Fibroblast of pulmonary artery (primary cell): Measurements from ENCODE around the gene SMC5.

Source experiments
- DNase-seq: peaks from one replicate; pipeline ENCODE4 v3.0.0-alpha.2; 2010; ENCODE audit warnings: low read depth
- H3K4me3 ChIP-seq: replicated peaks from 2 replicates; pipeline ENCODE4 v1.5.1; 2011; ENCODE audit warnings: low read depth, mild to moderate bottlenecking, control low read depth, low read length, moderate library complexity
- CTCF ChIP-seq: IDR thresholded peaks from 2 replicates; pipeline ENCODE4 v1.5.1; 2011; ENCODE audit warnings: mild to moderate bottlenecking, control low read depth, low read length, inconsistent platforms; ENCODE audit errors: missing control alignments

The SMC5 gene

GRCh38 chr9:70291446-70291845, 32.7 kb downstream of the SMC5 start:
- H3K4me3 ChIP-seq, result no peak overlapping the region
- TF ChIP-seq CTCF, result no peak
- peak; percentile 43 for DNase-seq

DNA sequence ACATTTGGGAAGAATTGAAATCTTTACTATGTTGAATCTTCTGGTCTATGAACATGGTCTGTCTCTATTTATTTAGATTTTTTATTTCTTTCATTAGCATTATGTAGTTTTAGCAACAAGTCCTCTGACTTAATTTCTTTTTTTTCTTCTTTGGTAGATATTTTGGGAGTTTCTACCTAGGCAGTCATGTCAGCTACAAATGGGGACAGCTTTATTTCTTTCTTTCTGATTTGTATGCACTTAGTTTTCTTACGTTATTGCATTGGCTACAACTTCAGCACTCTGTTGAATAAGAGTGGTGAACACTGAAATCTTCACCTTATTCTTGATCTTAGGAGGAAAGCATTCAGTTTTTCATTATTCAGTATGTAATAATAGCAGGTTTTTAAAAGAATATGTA, 33.5 kb downstream of the SMC5 start:
- TF ChIP-seq CTCF, result no peak
- no peak for DNase-seq
- H3K4me3 ChIP-seq, result no peak overlapping the region

DNA sequence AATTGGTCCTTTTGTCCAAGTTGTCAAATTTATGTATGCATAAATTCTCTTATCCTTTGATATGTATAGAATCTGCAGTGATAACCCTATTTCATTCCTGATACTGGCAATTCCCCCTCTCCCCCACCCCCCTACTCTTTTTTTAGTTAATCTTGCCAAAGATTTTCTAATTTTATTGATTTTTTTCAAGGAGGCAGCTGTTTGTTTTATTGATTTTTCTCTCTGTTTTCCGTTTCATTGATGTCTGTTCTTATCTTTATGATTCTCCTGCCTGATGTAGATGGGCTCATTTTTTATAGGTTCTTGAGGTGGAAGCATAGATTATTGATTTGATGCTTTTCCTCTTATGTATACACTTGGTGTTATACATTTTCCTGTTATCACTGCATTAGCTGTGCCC, 34.4 kb downstream of the SMC5 start:
- TF ChIP-seq CTCF, result no peak
- no peak overlapping the region for H3K4me3 ChIP-seq
- DNase-seq, result no peak

- no peak for TF ChIP-seq CTCF
- no peak overlapping the region for H3K4me3 ChIP-seq
- DNase-seq, result no peak
These were observed 38.4 kb downstream of the SMC5 start for GRCh38 chr9:70297141-70297540.

GRCh38 chr9:70298245-70298771, 39.5 kb downstream of the SMC5 start:
- H3K4me3 ChIP-seq, result no peak overlapping the region
- TF ChIP-seq CTCF, result no peak
- DNase-seq, result no peak

- H3K4me3 ChIP-seq, result no peak overlapping the region
- no peak for TF ChIP-seq CTCF
- peak; percentile 38 for DNase-seq
These were observed 44.5 kb downstream of the SMC5 start for GRCh38 chr9:70303268-70303667.

DNA sequence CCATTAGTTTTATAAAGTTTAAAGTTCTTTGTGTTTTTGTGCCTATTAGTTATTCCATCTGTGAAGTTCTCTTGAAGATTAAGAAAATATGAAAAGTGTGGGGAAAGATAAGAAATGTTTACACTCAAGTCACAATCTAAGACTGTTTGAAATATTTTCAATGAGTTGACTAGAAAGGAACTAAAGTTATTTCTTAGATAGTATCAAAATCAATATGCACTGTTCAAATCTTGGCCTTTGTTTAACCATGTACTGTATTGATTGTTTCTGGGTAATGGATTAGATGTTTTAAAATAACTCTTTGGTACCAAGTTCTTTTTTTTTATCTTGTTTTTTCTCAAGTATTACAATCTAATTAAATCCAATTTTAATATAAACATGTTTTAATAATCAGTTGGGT, 46.0 kb downstream of the SMC5 start:
- no peak for DNase-seq
- no peak overlapping the region for H3K4me3 ChIP-seq
- no peak for TF ChIP-seq CTCF
